ENCODE results near the gene PHLDB3.

DNA sequence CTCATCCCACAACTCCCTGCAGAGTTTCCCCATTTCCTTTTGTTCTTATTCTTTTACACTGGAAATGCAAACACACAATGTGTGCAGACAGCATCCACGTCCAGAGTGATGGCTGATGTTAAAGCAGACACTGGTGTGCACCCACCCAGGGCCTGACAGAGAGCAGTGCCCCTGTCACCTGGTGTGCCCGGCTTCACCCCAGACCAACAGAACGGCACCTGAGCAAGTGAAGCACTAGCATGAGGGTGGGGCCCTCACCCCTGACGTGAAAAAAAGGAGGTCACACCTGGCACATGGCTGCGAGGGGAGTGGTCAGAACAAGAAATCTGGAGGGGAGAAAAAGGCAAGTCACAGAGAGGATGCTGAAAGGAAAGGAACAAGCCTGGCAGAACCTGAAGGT lies 40.7 kb upstream of the PHLDB3 start:
- TF ChIP-seq POLR2A (IDR thresholded peaks at IDR 0.05; ENCODE audit: low read depth, low read length) (no peak), EZH2 (IDR thresholded peaks at IDR 0.05; ENCODE audit: borderline replicate concordance, low read depth, low read length, severe bottlenecking) (no peak), FOS (IDR thresholded peaks at IDR 0.05; ENCODE audit: borderline replicate concordance, insufficient read depth, low read length) (no peak), POLR2AphosphoS5 (IDR thresholded peaks at IDR 0.05; ENCODE audit: insufficient read depth, low read depth, low read length) (no peak)
- TF ChIP-seq, protein P1, sequence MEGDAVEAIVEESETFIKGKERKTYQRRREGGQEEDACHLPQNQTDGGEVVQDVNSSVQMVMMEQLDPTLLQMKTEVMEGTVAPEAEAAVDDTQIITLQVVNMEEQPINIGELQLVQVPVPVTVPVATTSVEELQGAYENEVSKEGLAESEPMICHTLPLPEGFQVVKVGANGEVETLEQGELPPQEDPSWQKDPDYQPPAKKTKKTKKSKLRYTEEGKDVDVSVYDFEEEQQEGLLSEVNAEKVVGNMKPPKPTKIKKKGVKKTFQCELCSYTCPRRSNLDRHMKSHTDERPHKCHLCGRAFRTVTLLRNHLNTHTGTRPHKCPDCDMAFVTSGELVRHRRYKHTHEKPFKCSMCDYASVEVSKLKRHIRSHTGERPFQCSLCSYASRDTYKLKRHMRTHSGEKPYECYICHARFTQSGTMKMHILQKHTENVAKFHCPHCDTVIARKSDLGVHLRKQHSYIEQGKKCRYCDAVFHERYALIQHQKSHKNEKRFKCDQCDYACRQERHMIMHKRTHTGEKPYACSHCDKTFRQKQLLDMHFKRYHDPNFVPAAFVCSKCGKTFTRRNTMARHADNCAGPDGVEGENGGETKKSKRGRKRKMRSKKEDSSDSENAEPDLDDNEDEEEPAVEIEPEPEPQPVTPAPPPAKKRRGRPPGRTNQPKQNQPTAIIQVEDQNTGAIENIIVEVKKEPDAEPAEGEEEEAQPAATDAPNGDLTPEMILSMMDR (IDR thresholded peaks at IDR 0.05; ENCODE audit: extremely low read depth in 1 of 2, insufficient read depth in 1 of 2, low read depth in 1 of 2, low read length in 2 of 2) = no peak
- TF ChIP-seq, protein P2, sequence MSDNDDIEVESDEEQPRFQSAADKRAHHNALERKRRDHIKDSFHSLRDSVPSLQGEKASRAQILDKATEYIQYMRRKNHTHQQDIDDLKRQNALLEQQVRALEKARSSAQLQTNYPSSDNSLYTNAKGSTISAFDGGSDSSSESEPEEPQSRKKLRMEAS (IDR thresholded peaks at IDR 0.05; ENCODE audit: insufficient read depth, insufficient read length) = no peak
